Activated CD4-positive, alpha-beta memory T cell treated with anti-CD3 and anti-CD28 coated beads for 36 hours (primary cell): Measurements from ENCODE around the gene ANKRD30B. TPM values are rescaled to one million over a fixed set of nuclear protein-coding genes. Genes with fewer than 3 reads are reported as not detected.
"Not testable (repeated sequence)": the region's sequence is repeated elsewhere in the genome, so short reads cannot be mapped to it uniquely, and the experiment has no call there.

Source experiments
- CTCF ChIA-PET: fragments of 350-600 bp; sonication (Branson Sonifier 250); formaldehyde crosslinking; loops from one replicate; lab custom pipeline; 2021; ENCODE audit warnings: antibody characterized with exemption, inconsistent platforms; lab: Charles Lee
- POLR2A ChIA-PET: fragments of 350-600 bp; sonication (Branson Sonifier 250); formaldehyde crosslinking; loops from one replicate; lab custom pipeline; 2021; ENCODE audit warnings: antibody characterized with exemption; lab: Charles Lee
- DNase-seq: peaks from one replicate; pipeline ENCODE4 v3.0.0-alpha.2; 2020
- H3K27ac Mint-ChIP-seq: one replicate; pipeline ENCODE4 v1.8.0; 2021; ENCODE audit warnings: mixed read lengths
- H3K27me3 Mint-ChIP-seq: one replicate; pipeline ENCODE4 v1.8.0; 2021; ENCODE audit warnings: mixed read lengths
- H3K36me3 Mint-ChIP-seq: one replicate; pipeline ENCODE4 v1.8.0; 2021; ENCODE audit warnings: mixed read lengths
- H3K4me1 Mint-ChIP-seq: one replicate; pipeline ENCODE4 v1.8.0; 2021; ENCODE audit warnings: low read depth, mixed read lengths
- H3K4me3 Mint-ChIP-seq: one replicate; pipeline ENCODE4 v1.8.0; 2021; ENCODE audit warnings: mild to moderate bottlenecking, mixed read lengths
- H3K9me3 Mint-ChIP-seq: one replicate; pipeline ENCODE4 v1.8.0; 2021; ENCODE audit warnings: mixed read lengths
- intact Hi-C: fragments of 100-400 bp; cut with micrococcal nuclease; formaldehyde crosslinking; loops from one replicate; pipeline ENCODE4 v1.15.1; 2023
- total RNA-seq, 2 experiments: library from RNA; stranded (reverse); gene quantifications; one replicate each; pipeline ENCODE4 v1.2.3, GENCODE V29; 2021

Gene ANKRD30B
- total RNA-seq, 2 experiments from 2014 or later = not detected

DNA sequence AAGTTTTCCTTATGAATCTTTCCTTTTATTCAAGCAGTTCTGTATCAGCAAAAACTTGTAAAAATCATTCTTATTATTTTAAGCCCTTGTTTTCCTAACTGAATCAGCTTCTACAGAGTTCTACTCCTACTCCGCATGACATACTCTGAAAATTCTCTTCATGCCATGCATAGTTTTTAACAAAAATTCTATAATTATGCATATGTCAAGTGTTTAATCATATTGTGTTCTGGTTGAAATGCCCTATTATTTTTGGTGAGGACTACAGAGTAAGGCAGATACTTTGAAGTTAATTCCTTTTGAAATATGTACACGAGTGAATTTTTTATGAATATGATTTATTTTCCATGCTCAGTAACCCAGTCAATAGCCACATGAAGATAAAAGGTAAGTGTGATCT is 28.8 kb downstream of the ANKRD30B start:
- H3K9me3 Mint-ChIP-seq = no peaks in the 10 kb centered on the region
- no peak overlapping the region for H3K27ac Mint-ChIP-seq
- no peak overlapping the region for H3K4me3 Mint-ChIP-seq
- CTCF ChIA-PET = no interaction called here
- H3K4me1 Mint-ChIP-seq = no peaks in the 10 kb centered on the region
- POLR2A ChIA-PET = no interaction called here
- intact Hi-C loops = no loop called here
- no peaks in the 10 kb centered on the region for H3K27me3 Mint-ChIP-seq
- DNase-seq = no peak
- H3K36me3 Mint-ChIP-seq = no peaks in the 10 kb centered on the region

DNA sequence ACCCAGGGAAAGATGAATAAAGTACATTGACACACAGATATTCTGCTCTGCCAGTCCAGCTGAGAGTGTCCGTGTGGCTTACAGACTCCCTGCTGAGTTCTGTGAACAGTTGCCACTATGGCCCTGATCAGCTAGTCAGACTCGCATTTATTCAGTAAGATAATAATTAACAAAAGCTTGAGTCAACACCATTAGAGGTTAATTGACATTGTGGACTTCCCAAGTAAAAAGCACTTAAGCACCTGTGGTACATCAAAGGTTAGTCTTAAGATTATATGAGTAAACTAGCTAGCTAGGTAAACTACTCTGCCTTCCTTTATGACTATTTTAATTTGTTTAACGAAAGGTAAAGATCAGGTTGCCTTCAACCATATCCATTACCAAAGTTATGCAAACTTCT is 33.7 kb downstream of the ANKRD30B start:
- Mint-ChIP-seq H3K4me3 (no peak overlapping the region), H3K36me3 (no peaks in the 10 kb centered on the region), H3K27ac (no peak overlapping the region), H3K4me1 (no peaks in the 10 kb centered on the region), H3K9me3 (no peaks in the 10 kb centered on the region), H3K27me3 (no peaks in the 10 kb centered on the region)
- no peak for DNase-seq
- intact Hi-C loops = no loop called here
- ChIA-PET POLR2A (no interaction called here), CTCF (no interaction called here)

DNA sequence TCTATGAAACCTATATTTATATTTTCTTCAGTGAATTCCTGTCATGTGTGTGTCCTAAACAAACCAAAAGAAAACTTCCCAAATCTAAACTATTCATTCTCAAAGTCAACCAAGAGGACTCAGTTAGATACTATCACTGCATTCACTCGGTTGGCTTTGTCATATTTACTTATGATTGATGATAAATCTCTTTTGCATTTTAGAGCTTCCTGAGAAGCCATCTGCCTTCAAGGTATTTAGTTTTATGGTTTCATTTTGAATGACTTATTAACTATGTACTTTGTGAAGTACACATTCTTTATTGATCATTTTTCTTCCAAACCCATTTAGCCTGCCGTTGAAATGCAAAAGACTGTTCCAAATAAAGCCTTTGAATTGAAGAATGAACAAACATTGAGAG is 36.2 kb downstream of the ANKRD30B start:
- no peaks in the 10 kb centered on the region for H3K4me1 Mint-ChIP-seq
- no peaks in the 10 kb centered on the region for H3K9me3 Mint-ChIP-seq
- intact Hi-C loops = no loop called here
- H3K27ac Mint-ChIP-seq = no peak overlapping the region
- DNase-seq = no peak
- H3K36me3 Mint-ChIP-seq = no peaks in the 10 kb centered on the region
- H3K27me3 Mint-ChIP-seq = no peaks in the 10 kb centered on the region
- H3K4me3 Mint-ChIP-seq = no peak overlapping the region
- ChIA-PET POLR2A (no interaction called here), CTCF (no interaction called here)

DNA sequence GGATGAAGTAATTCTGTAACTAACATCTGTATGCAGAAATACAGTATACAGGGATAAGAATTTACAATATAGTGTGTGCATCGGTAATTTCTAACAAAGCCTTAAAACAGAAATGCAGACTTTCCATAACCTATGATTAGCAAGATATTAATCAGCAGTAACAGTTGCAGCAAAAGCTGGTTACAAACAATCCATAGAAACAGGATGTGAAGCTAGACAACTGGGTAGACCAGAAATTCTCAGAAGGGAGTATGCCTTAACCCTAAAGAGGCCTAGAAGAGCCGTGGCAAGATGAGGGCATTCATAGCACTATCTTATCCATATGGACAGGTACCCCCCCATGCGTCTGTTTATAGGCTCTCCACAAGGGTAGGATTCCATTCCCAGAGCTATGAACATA is 48.9 kb downstream of the ANKRD30B start:
- H3K27me3 Mint-ChIP-seq, intact Hi-C loops, CTCF ChIA-PET, DNase-seq, H3K4me3 Mint-ChIP-seq, POLR2A ChIA-PET, H3K4me1 Mint-ChIP-seq, H3K36me3 Mint-ChIP-seq, H3K27ac Mint-ChIP-seq: not testable (repeated sequence)
- peaks cover 16% of the 10 kb centered on the region for H3K9me3 Mint-ChIP-seq

DNA sequence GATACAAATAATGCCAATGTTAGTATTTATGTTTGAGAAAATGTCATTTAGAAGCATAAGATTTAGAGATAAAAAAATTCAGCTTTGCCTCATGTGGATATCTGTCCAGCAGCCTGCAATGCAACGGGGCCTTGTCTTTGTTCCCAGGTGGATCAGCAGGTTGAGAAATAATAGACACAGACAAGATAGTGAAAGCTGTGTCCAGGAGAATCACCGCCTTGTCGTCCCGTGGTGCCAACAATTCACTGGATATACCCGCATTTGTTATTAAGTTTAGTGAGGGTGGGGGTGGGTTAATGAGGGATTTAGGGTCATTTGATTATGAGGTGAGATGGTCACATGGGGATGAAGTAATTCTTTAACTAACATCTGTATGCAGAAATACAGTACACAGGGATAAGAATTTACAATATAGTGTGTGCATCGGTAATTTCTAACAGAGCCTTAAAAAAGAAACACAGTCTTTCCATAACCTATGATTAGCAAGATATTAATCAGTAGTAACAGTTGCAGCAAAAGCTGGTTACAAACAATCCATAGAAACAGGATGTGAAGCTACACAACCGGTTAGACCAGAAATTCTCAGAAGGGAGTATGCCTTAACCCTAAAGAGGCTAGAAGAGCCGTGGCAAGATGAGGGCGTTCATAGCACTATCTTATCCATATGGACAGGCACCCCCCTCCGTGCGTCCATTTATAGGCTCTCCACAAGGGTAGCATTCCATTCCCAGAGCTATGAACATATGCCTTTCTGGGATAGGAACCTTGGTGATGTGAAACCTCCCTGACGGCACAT is 50.2 kb downstream of the ANKRD30B start:
- H3K4me1 Mint-ChIP-seq, CTCF ChIA-PET, H3K27me3 Mint-ChIP-seq, H3K27ac Mint-ChIP-seq, DNase-seq, intact Hi-C loops, H3K4me3 Mint-ChIP-seq, POLR2A ChIA-PET, H3K36me3 Mint-ChIP-seq: not testable (repeated sequence)
- H3K9me3 Mint-ChIP-seq = peaks cover 16% of the 10 kb centered on the region

DNA sequence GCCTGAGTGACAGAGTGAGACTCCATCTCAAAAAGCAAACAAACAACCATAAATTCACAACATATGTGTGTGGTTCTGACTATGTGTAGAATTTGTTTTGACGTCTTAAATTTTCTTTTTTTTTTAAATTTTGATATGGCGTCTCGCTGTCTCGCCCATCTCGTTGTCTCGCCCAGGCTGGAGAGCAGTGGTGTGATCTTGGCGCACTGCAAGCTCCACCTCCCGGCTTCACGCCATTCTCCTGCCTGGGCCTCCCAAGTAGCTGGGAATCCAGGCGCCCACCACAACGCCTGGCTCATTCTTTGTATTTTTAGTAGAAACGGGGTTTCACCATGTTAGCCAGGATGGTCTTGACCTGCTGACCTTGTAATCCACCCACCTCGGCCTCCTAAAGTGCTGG is 63.1 kb downstream of the ANKRD30B start:
- H3K9me3 Mint-ChIP-seq, H3K27me3 Mint-ChIP-seq, H3K4me1 Mint-ChIP-seq, CTCF ChIA-PET, intact Hi-C loops, H3K27ac Mint-ChIP-seq, H3K4me3 Mint-ChIP-seq, DNase-seq, H3K36me3 Mint-ChIP-seq, POLR2A ChIA-PET: not testable (repeated sequence)

DNA sequence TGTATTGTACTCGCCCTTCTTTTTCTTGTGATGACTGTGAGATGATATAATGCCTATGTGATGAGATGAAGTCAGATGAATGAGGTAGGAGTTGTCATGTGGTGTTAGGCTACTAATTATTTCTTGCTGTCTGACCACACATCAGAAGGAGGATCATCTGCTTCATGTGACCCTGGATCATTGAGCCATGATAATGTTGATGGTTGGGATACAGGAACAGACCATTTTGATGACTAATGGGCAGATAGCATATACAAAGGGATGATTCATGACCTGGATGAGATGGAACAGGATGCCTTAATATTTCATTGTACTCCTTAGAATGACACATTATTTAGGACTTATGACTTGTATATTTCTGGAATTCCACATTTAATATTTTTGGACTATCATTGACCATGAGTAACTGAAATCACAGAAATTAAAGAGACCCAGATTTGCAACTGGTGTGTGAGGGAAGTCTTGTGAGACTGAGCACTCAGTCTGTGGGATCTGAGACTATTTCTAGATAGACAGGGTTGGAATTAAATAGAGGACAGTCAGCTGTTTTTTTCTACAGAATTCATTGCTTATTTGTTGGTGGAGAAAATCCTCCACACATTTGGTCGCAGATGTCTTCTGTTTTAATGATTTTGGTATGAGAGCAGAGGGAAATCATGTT is 79.1 kb downstream of the ANKRD30B start:
- POLR2A ChIA-PET, H3K4me3 Mint-ChIP-seq, DNase-seq, intact Hi-C loops, H3K27ac Mint-ChIP-seq, CTCF ChIA-PET, H3K4me1 Mint-ChIP-seq, H3K27me3 Mint-ChIP-seq, H3K9me3 Mint-ChIP-seq, H3K36me3 Mint-ChIP-seq: not testable (repeated sequence)

DNA sequence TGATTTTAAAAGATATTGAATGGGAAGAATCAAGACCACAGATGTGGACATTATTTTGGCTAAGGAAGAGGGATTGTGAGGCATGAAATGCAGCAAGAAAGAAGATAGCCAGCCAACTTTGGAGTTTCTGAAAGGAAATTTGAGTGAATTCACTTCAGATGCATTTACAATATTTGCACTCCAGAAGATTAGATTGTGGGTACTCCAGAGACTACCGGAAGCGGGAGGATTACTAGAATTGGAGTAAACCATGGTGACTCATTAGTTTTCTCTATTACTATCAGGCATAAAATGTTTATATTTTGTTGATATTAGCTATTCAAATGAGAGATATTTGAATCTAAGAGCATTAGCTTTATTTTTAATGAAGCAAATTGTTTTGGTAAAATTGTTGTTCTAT is 93.6 kb downstream of the ANKRD30B start:
- H3K36me3 Mint-ChIP-seq, H3K27ac Mint-ChIP-seq, H3K4me3 Mint-ChIP-seq, POLR2A ChIA-PET, CTCF ChIA-PET, intact Hi-C loops, DNase-seq, H3K27me3 Mint-ChIP-seq, H3K9me3 Mint-ChIP-seq, H3K4me1 Mint-ChIP-seq: not testable (repeated sequence)

DNA sequence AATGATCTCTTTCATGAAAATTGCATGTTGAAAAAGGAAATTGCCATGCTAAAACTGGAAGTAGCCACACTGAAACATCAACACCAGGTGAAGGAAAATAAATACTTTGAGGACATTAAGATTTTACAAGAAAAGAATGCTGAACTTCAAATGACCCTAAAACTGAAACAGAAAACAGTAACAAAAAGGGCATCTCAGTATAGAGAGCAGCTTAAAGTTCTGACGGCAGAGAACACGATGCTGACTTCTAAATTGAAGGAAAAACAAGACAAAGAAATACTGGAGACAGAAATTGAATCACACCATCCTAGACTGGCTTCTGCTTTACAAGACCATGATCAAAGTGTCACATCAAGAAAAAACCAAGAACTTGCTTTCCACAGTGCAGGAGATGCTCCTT is 103.6 kb downstream of the ANKRD30B start:
- DNase-seq, H3K27me3 Mint-ChIP-seq, H3K36me3 Mint-ChIP-seq, CTCF ChIA-PET, POLR2A ChIA-PET, H3K27ac Mint-ChIP-seq, H3K4me3 Mint-ChIP-seq, H3K4me1 Mint-ChIP-seq, intact Hi-C loops, H3K9me3 Mint-ChIP-seq: not testable (repeated sequence)

DNA sequence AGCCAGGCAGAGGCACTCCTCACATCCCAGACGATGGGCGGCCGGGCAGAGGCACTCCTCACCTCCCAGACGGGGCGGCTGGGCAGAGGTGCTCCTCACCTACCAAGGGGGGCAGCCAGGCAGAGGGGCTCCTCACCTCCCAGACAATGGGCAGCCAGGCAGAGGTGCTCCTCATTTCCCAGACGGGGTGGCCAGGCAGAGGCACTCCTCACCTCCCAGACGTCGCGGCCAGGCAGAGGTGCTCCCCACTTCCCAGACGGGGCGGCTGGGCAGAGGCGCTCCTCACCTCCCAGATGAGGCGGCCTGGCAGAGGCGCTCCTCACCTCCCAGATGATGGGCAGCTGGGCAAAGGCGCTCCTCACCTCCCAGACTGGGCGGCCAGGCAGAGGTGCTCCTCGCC is 107.7 kb downstream of the ANKRD30B start:
- DNase-seq, H3K27ac Mint-ChIP-seq, H3K9me3 Mint-ChIP-seq, H3K36me3 Mint-ChIP-seq, intact Hi-C loops, POLR2A ChIA-PET, H3K4me3 Mint-ChIP-seq, H3K4me1 Mint-ChIP-seq, H3K27me3 Mint-ChIP-seq, CTCF ChIA-PET: not testable (repeated sequence)

DNA sequence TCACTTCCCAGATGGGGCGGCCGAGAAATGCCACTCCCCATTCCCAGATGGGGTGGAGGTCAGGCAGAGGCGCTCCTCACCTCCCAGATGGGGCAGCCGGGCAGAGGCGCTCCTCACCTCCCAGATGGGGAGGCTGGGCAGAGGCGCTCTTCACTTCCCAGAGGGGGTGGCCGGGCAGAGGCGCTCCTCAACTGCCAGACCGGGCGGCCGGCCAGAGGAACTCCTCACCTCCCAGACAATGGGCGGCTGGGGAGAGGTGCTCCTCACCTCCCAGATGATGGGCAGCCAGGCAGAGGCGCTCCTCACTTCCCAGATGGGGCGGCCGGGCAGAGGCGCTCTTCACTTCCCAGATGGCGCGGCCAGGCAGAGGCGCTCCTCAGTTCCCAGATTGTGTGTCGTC is 108.3 kb downstream of the ANKRD30B start:
- H3K4me3 Mint-ChIP-seq = not testable (repeated sequence)

DNA sequence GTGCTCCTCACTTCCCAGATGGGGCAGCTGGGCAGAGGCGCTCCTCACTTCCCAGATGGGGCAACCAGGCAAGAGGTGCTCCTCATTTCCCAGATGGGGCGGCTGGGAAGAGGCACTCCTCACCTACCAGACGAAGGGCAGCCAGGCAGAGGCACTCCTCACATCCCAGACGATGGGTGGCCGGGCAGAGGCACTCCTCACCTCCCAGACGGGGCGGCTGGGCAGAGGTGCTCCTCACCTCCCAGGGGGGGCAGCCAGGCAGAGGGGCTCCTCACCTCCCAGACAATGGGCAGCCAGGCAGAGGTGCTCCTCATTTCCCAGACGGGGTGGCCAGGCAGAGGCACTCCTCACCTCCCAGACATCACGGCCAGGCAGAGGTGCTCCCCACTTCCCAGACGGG is 110.5 kb downstream of the ANKRD30B start:
- H3K27me3 Mint-ChIP-seq, H3K4me1 Mint-ChIP-seq, intact Hi-C loops, POLR2A ChIA-PET, CTCF ChIA-PET, H3K36me3 Mint-ChIP-seq, DNase-seq, H3K9me3 Mint-ChIP-seq, H3K27ac Mint-ChIP-seq, H3K4me3 Mint-ChIP-seq: not testable (repeated sequence)

More for the DNA sequence above, 108.3 kb downstream of the ANKRD30B start:
- DNase-seq, H3K27me3 Mint-ChIP-seq, H3K27ac Mint-ChIP-seq, intact Hi-C loops, POLR2A ChIA-PET, H3K36me3 Mint-ChIP-seq, CTCF ChIA-PET, H3K4me1 Mint-ChIP-seq, H3K9me3 Mint-ChIP-seq: not testable (repeated sequence)

DNA sequence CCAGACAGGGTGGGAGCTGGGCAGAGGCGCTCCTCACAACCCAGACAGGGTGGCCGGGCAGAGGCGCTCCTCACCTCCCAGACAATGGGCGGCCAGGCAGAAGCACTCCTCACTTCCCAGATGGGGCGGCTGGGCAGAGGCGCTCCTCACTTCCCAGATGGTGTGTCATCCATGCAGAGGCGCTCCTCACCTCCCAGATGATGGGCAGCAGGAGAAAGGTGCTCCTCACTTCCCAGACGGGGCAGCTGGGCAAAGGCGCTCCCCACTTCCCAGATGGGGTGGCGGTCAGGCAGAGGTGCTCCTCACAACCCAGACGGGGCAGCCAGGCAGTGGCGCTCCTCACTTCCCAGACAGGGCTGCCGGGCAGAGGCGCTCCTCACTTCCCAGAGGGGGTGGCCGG is 112.0 kb downstream of the ANKRD30B start:
- H3K27me3 Mint-ChIP-seq, H3K36me3 Mint-ChIP-seq, intact Hi-C loops, CTCF ChIA-PET, H3K9me3 Mint-ChIP-seq, H3K4me1 Mint-ChIP-seq, H3K27ac Mint-ChIP-seq, H3K4me3 Mint-ChIP-seq, POLR2A ChIA-PET, DNase-seq: not testable (repeated sequence)
